Measurements from ENCODE around the gene DDX55.

The DDX55 gene

DNA sequence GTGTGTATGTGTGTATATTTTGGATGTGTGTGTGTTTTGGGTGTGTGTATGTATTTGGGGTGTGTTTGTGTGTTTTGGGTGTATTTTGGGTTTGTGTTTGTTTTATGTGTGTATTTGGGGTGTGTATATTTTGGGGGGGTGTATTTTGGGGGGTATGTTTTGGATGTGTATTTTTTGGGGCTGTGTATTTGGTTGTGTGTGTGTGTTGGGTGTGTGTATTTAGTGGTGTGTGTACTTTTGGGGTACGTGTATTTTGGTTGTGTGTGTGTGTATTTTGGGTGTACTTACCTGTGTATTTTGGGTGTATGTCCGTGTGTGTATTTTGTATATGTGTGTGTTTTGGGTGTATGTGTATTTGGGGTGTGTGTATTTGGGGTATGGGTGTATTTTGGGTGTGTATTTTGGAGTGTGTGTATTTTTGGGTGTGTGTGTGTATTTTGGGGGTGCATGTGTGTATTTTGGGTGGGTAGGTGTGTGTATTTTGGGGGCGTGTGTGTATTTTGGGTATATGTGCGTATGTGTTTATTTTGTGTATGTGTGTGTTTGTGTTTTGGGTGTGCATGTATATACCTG lies 52.3 kb downstream of the DDX55 start:
- Histone ChIP-seq H3K4me3 (ENCODE audit: low read length) (no peak overlapping the region), H3K27me3 (ENCODE audit: control insufficient read depth, insufficient read depth, low read length) (no peaks in the 10 kb centered on the region), H3K36me3 (ENCODE audit: insufficient read depth, low read length) (peaks cover 45% of the 10 kb centered on the region), H3K4me2 (ENCODE audit: low read length) (no peak overlapping the region), H3K4me1 (ENCODE audit: control insufficient read depth, insufficient read depth, low read length) (peaks cover 5% of the 10 kb centered on the region), H3K9ac (ENCODE audit: low read depth, low read length) (no peak overlapping the region), H3K9me3 (replicated peaks; ENCODE audit: low read length) (no peaks in the 10 kb centered on the region)

DNA sequence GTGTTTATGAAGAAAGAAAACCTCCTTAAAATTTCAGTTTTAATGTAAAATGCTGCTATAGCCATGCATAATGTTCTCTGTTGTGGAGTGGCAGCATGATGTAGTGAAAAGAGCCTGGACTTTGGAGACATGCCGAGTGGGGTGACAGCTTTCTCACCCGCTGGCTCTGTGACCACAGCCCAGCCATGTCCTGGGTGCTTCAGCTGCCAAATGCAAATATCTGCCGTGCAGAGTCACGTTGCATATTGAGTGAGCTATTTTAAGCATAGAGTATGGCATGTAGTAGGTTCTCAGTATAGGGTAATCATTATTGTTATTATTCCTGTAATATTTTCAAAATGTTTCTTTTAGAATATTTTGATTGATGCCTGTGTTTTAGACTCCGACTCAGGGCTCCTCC lies 53.5 kb downstream of the DDX55 start:
- Histone ChIP-seq H3K27me3 (ENCODE audit: control insufficient read depth, insufficient read depth, low read length) (no peaks in the 10 kb centered on the region), H3K4me2 (ENCODE audit: low read length) (no peak overlapping the region), H3K9me3 (replicated peaks; ENCODE audit: low read length) (no peaks in the 10 kb centered on the region), H3K36me3 (ENCODE audit: insufficient read depth, low read length) (peaks cover 42% of the 10 kb centered on the region), H3K4me3 (ENCODE audit: low read length) (no peak overlapping the region), H3K4me1 (ENCODE audit: control insufficient read depth, insufficient read depth, low read length) (peaks cover 16% of the 10 kb centered on the region), H3K9ac (ENCODE audit: low read depth, low read length) (no peak overlapping the region)

DNA sequence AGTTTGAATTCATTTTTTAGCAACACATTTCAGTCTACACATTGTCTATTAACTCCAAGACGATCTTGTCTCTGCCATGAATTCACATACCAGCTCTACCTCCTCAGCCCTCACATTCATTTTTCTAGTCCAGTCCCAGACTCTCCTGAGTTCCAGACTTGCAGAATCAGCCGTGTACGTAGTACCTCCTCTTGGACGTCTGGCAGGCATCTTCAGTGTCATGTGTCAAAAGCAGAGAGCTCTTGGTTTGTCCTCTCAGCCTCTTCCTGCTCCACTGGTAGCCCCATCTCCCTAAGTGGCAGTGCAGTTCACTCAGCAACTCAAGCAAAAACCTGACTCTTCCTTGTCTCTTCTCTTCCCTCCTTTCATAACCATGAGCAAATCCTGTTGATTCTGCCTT lies 54.5 kb downstream of the DDX55 start:
- no peak overlapping the region for H3K4me2 ChIP-seq (ENCODE audit: low read length)
- H3K9ac ChIP-seq (ENCODE audit: low read depth, low read length): no peak overlapping the region
- peaks cover 34% of the 10 kb centered on the region for H3K36me3 ChIP-seq (ENCODE audit: insufficient read depth, low read length)
- H3K27me3 ChIP-seq (ENCODE audit: control insufficient read depth, insufficient read depth, low read length): no peaks in the 10 kb centered on the region
- H3K4me1 ChIP-seq (ENCODE audit: control insufficient read depth, insufficient read depth, low read length): peaks cover 22% of the 10 kb centered on the region
- no peaks in the 10 kb centered on the region for H3K9me3 ChIP-seq (replicated peaks; ENCODE audit: low read length)
- H3K4me3 ChIP-seq (ENCODE audit: low read length): no peak overlapping the region

DNA sequence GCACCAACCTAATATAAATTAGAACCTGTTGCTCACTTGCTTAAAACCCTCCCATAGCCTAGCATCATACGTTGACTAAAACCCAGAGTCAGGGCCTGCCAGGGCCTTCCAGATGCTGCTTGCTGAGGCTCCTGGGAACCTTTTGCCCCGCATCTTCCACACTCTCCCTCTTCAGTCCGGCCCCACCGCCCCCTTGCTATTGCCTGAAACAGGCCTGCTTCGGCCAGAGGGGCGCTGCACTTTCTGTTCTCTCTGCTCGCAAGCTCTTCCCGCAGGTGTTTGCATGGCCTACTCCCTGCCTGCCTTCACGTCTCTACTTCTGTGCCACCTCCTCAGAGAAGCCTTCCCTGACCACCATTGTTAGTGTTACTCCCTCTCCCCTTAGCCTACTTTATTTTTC lies 55.3 kb downstream of the DDX55 start:
- Histone ChIP-seq H3K9ac (ENCODE audit: low read depth, low read length) (no peak overlapping the region), H3K4me3 (ENCODE audit: low read length) (no peak overlapping the region), H3K4me2 (ENCODE audit: low read length) (no peak overlapping the region), H3K27me3 (ENCODE audit: control insufficient read depth, insufficient read depth, low read length) (no peaks in the 10 kb centered on the region), H3K36me3 (ENCODE audit: insufficient read depth, low read length) (peaks cover 29% of the 10 kb centered on the region), H3K9me3 (replicated peaks; ENCODE audit: low read length) (no peaks in the 10 kb centered on the region), H3K4me1 (ENCODE audit: control insufficient read depth, insufficient read depth, low read length) (peaks cover 22% of the 10 kb centered on the region)

DNA sequence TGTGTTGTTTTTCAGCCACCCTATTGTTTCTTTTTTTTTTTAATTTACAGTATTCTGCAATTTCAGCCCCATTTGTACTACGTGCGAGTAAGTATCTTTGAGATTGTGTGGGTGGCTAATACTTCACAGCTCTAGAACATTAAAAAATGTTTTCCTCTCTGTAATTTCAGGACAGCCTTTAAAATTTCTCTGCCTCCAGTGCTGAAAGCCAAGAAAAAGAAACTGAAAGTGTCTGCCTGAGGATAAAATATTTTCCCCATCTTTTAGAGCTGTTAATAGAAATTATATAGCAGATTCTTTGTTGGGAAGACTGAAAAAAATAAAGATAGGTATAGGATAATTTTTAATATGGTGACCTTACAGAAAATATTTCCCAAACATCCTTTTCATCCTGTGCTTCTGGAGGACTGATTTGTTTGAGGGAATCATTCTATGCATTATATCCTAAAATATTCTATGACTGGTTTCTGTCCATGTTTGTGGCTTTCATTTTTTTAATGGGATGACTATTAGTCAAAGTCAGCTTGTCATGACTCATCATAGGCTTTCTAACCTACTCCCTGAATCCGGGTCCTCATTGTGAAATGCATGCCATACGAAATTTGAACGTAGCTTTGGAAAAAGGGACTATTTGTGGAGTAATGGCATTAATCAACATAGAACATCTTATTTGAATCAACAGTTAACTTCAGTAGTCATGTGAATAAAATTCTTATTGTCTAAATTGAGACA lies 58.3 kb downstream of the DDX55 start:
- H3K9me3 ChIP-seq (replicated peaks; ENCODE audit: low read length): no peaks in the 10 kb centered on the region
- H3K36me3 ChIP-seq (ENCODE audit: insufficient read depth, low read length): peaks cover 26% of the 10 kb centered on the region
- peak overlapping the region; percentile 2 for H3K4me3 ChIP-seq (ENCODE audit: low read length)
- H3K27me3 ChIP-seq (ENCODE audit: control insufficient read depth, insufficient read depth, low read length): no peaks in the 10 kb centered on the region
- H3K9ac ChIP-seq (ENCODE audit: low read depth, low read length): peak overlapping the region; percentile 60
- H3K4me2 ChIP-seq (ENCODE audit: low read length): peak overlapping the region; percentile 34
- peaks cover 22% of the 10 kb centered on the region for H3K4me1 ChIP-seq (ENCODE audit: control insufficient read depth, insufficient read depth, low read length)

DNA sequence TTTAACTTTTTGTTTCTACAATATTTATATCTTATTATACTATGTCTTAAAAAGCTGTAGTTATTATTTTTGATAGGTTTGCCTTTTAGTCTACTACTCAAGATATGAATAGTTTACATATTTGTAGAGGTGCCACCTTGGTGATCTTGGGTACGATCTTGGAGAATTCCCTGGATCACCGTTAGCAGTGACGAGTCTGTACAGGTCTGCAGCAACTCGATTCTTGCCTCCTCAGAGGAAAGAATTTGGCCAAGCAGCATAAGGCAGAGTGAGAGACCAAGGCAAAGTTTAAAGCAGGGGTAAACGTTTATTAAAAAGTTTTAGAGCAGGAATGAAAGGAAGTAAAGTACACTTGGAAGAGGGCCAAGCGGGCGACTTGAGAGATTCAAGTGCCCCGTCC lies 65.9 kb downstream of the DDX55 start:
- Histone ChIP-seq H3K4me1 (ENCODE audit: control insufficient read depth, insufficient read depth, low read length) (peaks cover 8% of the 10 kb centered on the region), H3K4me2 (ENCODE audit: low read length) (no peak overlapping the region), H3K9me3 (replicated peaks; ENCODE audit: low read length) (no peaks in the 10 kb centered on the region), H3K9ac (ENCODE audit: low read depth, low read length) (no peak overlapping the region), H3K36me3 (ENCODE audit: insufficient read depth, low read length) (peaks cover 6% of the 10 kb centered on the region), H3K4me3 (ENCODE audit: low read length) (no peak overlapping the region), H3K27me3 (ENCODE audit: control insufficient read depth, insufficient read depth, low read length) (no peaks in the 10 kb centered on the region)

Small RNA genes within 50 kb of the gene (small RNA-seq; reads per million reads assigned to genes)
- 21.9 reads per million, percentile 94 among the genes with 10 or more reads in this experiment for gene SNORA9B

Data from skeletal muscle satellite cell (primary cell).